GM23248 (cell line): ENCODE measurements around the gene ANKAR. TPM values are rescaled to one million over a fixed set of nuclear protein-coding genes. Genes with fewer than 3 reads are reported as not detected.
A peak's percentile ranks its signal among the peaks of the same experiment; 100 is the strongest.

Experiments used
- DNase-seq: peaks from one replicate; pipeline ENCODE4 v3.0.0-alpha.2; 2015
- H2AFZ ChIP-seq: fragments of 200-600 bp; sonication (generic); 2 replicates; pipeline ENCODE4 v1.6.1; 2016; ENCODE audit warnings: antibody characterized with exemption
- H3F3A ChIP-seq: fragments of 200-600 bp; sonication (generic); 2 replicates; pipeline ENCODE4 v1.6.1; 2016; ENCODE audit warnings: mild to moderate bottlenecking, antibody characterized with exemption, mixed run types; ENCODE audit not compliant: insufficient read depth
- H3K27ac ChIP-seq: fragments of 200-600 bp; sonication (generic); 2 replicates; pipeline ENCODE4 v1.5.1; 2016; ENCODE audit warnings: mild to moderate bottlenecking
- H3K27me3 ChIP-seq: fragments of 200-600 bp; sonication (generic); replicated peaks from 2 replicates; pipeline ENCODE4 v1.6.1; 2016; ENCODE audit warnings: mild to moderate bottlenecking; ENCODE audit not compliant: insufficient read depth
- H3K36me3 ChIP-seq: fragments of 200-600 bp; sonication (generic); 2 replicates; pipeline ENCODE4 v1.6.1; 2016; ENCODE audit warnings: low read depth, mild to moderate bottlenecking
- H3K4me1 ChIP-seq: fragments of 200-600 bp; sonication (generic); 2 replicates; pipeline ENCODE4 v1.6.1; 2016; ENCODE audit warnings: mild to moderate bottlenecking; ENCODE audit not compliant: insufficient read depth
- H3K4me2 ChIP-seq: fragments of 200-600 bp; sonication (generic); one replicate; pipeline ENCODE4 v1.6.1; 2016; ENCODE audit warnings: mild to moderate bottlenecking; ENCODE audit not compliant: unreplicated experiment
- H3K4me3 ChIP-seq: fragments of 200-600 bp; sonication (generic); 2 replicates; pipeline ENCODE4 v1.5.1; 2016; ENCODE audit warnings: mild to moderate bottlenecking
- H3K79me2 ChIP-seq: fragments of 200-600 bp; sonication (generic); 2 replicates; pipeline ENCODE4 v1.6.1; 2016; ENCODE audit warnings: mild to moderate bottlenecking; ENCODE audit not compliant: insufficient read depth
- H3K9ac ChIP-seq: fragments of 200-600 bp; sonication (generic); 2 replicates; pipeline ENCODE4 v1.6.1; 2016; ENCODE audit warnings: mild to moderate bottlenecking
- H3K9me2 ChIP-seq: fragments of 200-600 bp; sonication (generic); 2 replicates; pipeline ENCODE4 v1.6.1; 2016; ENCODE audit warnings: mixed run types, mild to moderate bottlenecking, moderate library complexity; ENCODE audit not compliant: insufficient read depth
- H3K9me3 ChIP-seq: fragments of 200-600 bp; sonication (generic); one replicate; pipeline ENCODE4 v1.6.1; 2017; ENCODE audit warnings: low read depth
- H4K20me1 ChIP-seq: fragments of 200-600 bp; sonication (generic); 2 replicates; pipeline ENCODE4 v1.6.0; 2016; ENCODE audit not compliant: insufficient read depth
- EZH2 ChIP-seq: fragments of 200-600 bp; sonication (generic); IDR thresholded peaks from 2 replicates; pipeline ENCODE4 v1.6.1; 2018; ENCODE audit warnings: antibody characterized with exemption, mild to moderate bottlenecking; ENCODE audit not compliant: insufficient read depth, poor library complexity, severe bottlenecking
- EZH2phosphoT487 ChIP-seq: fragments of 200-600 bp; sonication (generic); IDR thresholded peaks from 2 replicates; pipeline ENCODE4 v1.6.1; 2018; ENCODE audit warnings: antibody characterized with exemption, moderate library complexity, mild to moderate bottlenecking, low read depth; ENCODE audit not compliant: insufficient read depth
- WGBS, 2 experiments: methylation state at CpG; one replicate each; pipeline ENCODE4 v1.1.6; 2015 to 2017; ENCODE audit warnings: low lambda C conversion rate in 2 of 2, low coverage in 1 of 2; ENCODE audit errors: missing lambda C conversion rate in 2 of 2; 5-methylcytosine and 5-hydroxymethylcytosine counted together
- in situ Hi-C: fragments of 300-500 bp; cut with MboI; formaldehyde crosslinking; loops from 2 replicates; pipeline ENCODE4 v1.15.0; 2020
- polyA plus RNA-seq: library from polyadenylated mRNA; unstranded; fragments of >200 nt; fragmentation: Nextera tagmentation; extraction: Ambion mirVana; gene quantifications from 2 replicates; pipeline ENCODE4 v1.2.1, GENCODE V29; 2016
- total RNA-seq: library from RNA; depleted of rRNA; stranded (reverse); fragments of >200 nt; shearing (Covaris generic); gene quantifications from 2 replicates; pipeline ENCODE4 v1.2.3, GENCODE V29; 2014; rRNA removed

ANKAR gene, protein sequence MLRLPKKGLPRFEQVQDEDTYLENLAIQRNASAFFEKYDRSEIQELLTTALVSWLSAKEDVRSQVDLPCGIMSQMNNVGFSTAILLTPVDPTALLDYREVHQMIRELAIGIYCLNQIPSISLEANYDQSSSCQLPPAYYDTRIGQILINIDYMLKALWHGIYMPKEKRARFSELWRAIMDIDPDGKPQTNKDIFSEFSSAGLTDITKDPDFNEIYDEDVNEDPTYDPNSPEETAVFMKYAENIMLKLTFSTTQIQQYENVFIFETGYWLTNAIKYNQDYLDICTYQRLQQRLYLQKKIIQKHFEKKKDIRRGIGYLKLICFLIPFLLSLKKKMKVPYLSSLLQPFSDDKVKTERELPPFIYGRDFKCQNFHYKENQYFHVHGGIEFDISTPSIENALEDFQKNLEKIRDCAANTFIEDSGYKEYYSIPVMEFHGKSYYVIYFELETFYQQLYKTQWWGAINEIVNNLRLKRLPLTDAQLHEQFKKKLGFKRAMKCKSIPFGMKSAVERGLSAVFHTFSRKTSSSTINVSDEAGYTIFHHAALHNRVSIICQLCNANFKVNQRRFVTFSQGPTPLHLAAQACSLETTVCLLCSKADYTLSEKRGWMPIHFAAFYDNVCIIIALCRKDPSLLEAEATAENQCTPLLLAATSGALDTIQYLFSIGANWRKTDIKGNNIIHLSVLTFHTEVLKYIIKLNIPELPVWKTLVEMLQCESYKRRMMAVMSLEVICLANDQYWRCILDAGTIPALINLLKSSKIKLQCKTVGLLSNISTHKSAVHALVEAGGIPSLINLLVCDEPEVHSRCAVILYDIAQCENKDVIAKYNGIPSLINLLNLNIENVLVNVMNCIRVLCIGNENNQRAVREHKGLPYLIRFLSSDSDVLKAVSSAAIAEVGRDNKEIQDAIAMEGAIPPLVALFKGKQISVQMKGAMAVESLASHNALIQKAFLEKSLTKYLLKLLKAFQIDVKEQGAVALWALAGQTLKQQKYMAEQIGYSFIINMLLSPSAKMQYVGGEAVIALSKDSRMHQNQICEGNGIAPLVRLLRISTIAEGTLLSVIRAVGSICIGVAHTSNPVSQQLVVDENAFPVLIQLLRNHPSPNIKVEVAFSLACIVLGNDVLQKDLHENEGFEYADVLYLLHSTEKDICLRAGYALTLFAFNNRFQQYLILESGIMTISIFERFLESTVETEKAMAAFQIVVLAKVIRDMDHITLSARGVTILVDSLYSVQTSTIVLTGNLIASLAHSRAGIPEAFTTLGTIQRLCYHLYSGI (N-terminal part only)
- total RNA-seq (2.3 and 3.4 TPM in 2 replicates), polyA plus RNA-seq (3.1 and 3.8 TPM in 2 replicates)

DNA sequence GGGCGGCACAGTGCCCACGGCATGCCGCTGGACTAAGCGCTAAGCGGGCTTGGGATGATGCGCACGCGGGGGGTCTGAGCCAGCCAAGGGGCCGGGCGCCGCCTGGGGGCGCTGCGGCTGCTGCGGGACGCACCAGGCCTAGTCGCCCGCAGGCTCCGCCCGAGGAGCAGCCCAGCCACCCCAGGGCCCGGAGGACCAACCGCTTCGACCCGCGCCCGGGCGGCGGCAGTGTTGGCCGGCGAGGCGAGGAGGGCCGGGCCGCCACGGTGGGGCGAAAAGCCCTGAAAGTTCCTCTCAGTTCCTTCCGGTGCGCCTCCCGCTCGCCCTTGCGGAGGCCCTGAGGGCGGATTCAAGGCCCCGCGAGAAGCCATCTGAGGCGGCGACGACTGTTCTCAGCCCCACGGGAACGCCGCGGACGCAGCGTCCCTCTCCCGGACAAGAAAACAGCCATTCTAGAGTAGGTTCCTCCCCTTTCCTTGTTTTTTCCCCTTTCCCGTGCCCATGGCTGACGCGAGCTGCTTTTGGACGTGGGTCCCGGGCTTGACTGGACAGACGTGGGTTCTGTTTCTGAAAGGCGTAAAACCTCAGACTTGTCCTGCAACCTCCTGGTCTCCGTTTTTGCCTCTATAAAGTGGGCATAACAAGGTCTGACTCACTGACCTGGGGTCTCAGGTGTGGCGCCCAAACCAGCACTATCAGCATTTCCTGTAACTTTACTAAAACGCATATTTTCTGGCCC, at the start of gene ANKAR:
ANKAR (plus strand) TSS at position 297 of the 739 bp plus-strand sequence. CDS start 1,821 bp downstream, outside the sequence.
- H4K20me1 ChIP-seq = no peaks in the 10 kb centered on the region
- H3K4me2 ChIP-seq = peak within 1 kb of the TSS; percentile 99
- no peak for TF ChIP-seq EZH2phosphoT487
- TF ChIP-seq EZH2 = no peak
- H3K9me3 ChIP-seq = peaks cover 2% of the 10 kb centered on the region
- H3K4me1 ChIP-seq = peaks cover 15% of the 10 kb centered on the region
- no peaks in the 10 kb centered on the region for H3K27me3 ChIP-seq
- peak within 1 kb of the TSS; percentile 94 for H3K9ac ChIP-seq
- H3K27ac ChIP-seq = peak within 1 kb of the TSS; percentile 90
- peaks cover 42% of the 10 kb centered on the region for H3K79me2 ChIP-seq
- H3K9me2 ChIP-seq = no peaks in the 10 kb centered on the region
- in situ Hi-C loops = no loop called here
- DNase-seq = peak; percentile 96
- peak within 1 kb of the TSS; percentile 98 for H2AFZ ChIP-seq
- peak within 1 kb of the TSS; percentile 84 for H3K4me3 ChIP-seq
- peaks cover 27% of the 10 kb centered on the region for H3F3A ChIP-seq
- 0 to 1% methylated on average over 43 to 53 of the region's 62 CpGs for WGBS, 2 experiments
- H3K36me3 ChIP-seq = peaks cover 12% of the 10 kb centered on the region; the same call in 1 of the 2 replicates

DNA sequence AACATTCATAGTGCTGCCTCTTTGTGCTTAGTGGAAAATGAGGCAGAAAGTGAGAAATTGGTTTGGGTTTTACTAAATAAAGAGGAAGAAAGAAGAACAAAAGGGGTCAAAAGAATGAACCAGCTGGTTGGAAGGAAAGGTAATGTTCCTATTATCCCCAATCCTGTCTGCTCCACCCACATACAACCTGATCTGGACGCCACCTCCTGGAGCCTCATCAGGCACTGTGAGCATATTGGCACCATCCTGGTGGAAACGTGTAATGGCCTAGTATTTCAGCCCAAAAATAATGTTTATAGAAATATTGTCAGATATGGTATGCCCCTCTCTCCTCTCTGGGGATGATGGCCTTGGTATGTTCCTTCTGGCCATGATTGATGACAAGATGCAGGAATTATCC, 48.8 kb upstream of the ANKAR start:
- no peaks in the 10 kb centered on the region for H4K20me1 ChIP-seq
- no peak overlapping the region for H3K4me3 ChIP-seq

DNA sequence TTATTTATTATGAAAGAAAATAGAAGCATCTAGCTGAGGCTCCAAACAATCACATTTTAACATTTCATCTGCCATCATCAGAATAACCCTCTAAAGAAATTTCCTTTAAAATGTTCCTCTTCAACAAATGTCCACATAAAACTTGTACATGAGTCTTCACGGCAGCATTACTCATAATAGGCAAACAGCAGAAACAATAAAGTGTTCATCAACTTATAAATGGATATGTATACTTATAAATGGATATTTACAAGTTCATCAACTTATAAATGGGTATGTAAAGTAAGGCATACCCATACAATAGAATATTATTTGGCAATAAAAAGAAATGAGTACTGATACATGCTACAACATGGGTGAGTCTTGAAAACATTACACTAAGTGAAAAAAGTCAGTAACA, 46.7 kb upstream of the ANKAR start:
- in situ Hi-C loops = no loop called here
- WGBS, 2 experiments = 87 to 89% methylated on average over 1 of the region's 1 CpG
- no peaks in the 10 kb centered on the region for H3K79me2 ChIP-seq

More for the DNA sequence above, 48.8 kb upstream of the ANKAR start:
- Histone ChIP-seq H3K9me2 (no peaks in the 10 kb centered on the region), H3K27ac (no peak overlapping the region), H3K4me2 (no peak overlapping the region), H3K9ac (no peak overlapping the region), H3K9me3 (no peaks in the 10 kb centered on the region), H3K36me3 (no peaks in the 10 kb centered on the region), H3F3A (no peaks in the 10 kb centered on the region), H3K4me1 (no peaks in the 10 kb centered on the region), H2AFZ (no peak overlapping the region), H3K79me2 (no peaks in the 10 kb centered on the region), H3K27me3 (no peaks in the 10 kb centered on the region)
- no peak for DNase-seq
- in situ Hi-C loops = no loop called here
- 67 to 74% methylated on average over 2 of the region's 2 CpGs for WGBS, 2 experiments
- TF ChIP-seq EZH2 (no peak), EZH2phosphoT487 (no peak)

More for the DNA sequence above, 46.7 kb upstream of the ANKAR start:
- Histone ChIP-seq H3K9ac (no peak overlapping the region), H4K20me1 (no peaks in the 10 kb centered on the region), H3K4me1 (no peaks in the 10 kb centered on the region), H3K27me3 (no peaks in the 10 kb centered on the region), H3K9me3 (no peaks in the 10 kb centered on the region), H3K36me3 (no peaks in the 10 kb centered on the region), H3K4me2 (no peak overlapping the region), H3K27ac (no peak overlapping the region), H3K4me3 (no peak overlapping the region), H3F3A (no peaks in the 10 kb centered on the region), H2AFZ (no peak overlapping the region), H3K9me2 (no peaks in the 10 kb centered on the region)
- TF ChIP-seq EZH2 (no peak), EZH2phosphoT487 (no peak)
- no peak for DNase-seq
